GM21619 (cell line): Measurements from ENCODE around the gene PPP4R4.

ENCODE experiments used
- ATAC-seq: cut with Tn5 transposase; IDR thresholded peaks from one replicate; pipeline ENCODE4 v1.9.1; 2021; ENCODE audit not compliant: unreplicated experiment

Gene PPP4R4

DNA sequence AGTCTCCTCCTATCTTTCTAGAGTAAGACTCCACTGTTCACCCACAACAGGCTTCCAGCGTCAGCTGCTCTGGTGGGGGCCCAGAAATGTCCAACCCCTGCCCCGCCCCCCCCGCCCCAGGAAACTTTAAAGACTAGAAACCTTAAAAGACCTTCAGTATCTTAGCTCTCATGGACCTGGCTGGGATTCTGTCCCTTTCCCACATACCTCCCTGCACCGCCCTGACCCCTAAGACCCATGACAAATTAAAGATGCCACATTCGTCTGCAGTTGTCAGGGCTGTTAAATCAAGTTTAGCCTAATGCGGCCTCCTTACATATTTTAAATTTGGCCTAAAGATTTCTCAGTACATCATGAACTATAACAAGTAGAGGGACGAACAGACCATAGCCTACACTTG lies 129.0 kb downstream of the PPP4R4 start:
- no peak for ATAC-seq

GRCh38 chr14:94304243-94304642 lies 130.1 kb downstream of the PPP4R4 start:
- no peak for ATAC-seq

DNA sequence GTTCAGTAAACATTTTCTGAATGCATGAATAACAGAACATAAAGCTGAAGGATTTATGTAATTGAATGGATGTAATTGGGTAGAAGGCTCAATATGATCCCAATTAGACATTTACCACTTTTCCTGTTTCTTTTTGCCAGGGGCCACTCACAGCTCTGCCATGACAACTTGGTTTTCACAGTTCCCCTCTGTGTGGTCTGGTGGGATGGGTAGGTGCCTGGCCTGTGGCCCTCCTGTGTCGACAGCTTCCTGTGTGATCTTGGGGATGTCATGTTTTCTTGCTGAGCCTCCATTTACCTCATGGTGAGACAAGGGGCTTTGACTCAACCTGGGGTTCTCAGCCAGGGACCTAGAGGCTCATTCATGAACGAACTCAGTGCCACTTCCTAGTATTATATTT lies 131.5 kb downstream of the PPP4R4 start:
- no peak for ATAC-seq

- ATAC-seq, result no peak
Observed at GRCh38 chr14:94306047-94306978, 132.2 kb downstream of the PPP4R4 start.

DNA sequence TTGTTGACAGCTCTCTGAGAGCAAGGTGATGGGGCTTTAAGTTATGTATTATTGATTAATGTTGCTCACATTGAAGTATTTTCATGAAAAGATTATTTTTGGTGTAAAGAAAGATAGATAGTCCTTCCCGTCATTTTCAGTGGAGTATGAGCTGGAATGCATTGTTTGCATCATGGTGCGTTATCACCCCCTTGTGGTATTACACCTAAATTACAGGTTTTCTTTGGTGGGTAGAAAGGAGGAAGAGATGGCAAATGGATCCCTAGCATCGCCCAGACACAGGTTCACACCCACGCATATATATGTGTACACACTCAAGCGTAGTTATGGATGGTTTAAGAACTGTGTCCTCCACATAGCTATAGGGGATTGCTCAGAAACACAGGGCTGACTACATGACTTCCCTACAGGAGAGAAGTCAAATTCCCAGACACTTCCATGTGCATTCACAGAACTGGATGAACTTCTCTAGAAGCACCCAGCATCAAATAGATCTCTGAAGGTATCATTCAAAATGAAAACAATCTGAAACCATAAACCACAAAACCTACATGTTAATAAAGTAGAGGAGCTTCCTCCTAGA lies 133.4 kb downstream of the PPP4R4 start:
- ATAC-seq, result no peak

DNA sequence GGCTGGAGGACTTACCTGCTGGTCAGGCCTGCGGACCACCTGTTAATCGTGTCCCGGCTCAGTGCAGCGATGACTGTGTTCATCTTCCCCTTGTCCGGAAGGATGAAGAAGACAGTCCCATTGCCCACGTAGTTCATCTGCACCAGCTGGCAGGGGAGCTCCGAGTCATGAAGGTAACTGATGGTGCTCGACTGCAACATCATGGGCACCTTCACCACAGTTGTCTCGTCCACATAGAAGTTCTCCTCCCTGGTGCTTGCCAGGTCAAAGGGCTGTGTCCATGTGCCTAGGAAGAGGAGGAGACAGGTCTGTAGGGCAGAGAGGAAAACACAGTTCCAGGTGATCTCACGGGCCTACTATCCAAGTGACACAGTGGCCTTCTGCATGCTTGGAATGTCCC lies 135.6 kb downstream of the PPP4R4 start:
- ATAC-seq, result no peak

DNA sequence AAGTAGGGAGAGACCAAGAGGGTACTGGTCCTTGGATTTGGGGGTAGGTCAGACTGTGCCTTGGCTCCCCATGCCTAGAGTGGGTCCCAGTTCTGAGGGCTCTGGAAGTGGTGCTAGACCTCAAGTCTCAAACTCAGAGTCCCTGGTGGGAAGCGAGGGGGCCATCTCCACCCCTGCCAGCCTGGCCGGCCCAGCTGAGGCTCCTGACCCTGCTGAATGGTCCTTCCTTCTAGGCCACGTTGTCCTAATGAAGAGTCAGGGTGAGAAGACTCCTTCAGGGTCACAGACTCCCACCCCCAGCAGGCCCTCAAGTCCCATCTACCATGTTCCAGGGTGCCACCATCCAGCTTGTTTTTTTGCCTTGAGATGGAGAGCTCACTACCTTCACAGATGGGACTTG lies 136.1 kb downstream of the PPP4R4 start:
- ATAC-seq, result no peak

DNA sequence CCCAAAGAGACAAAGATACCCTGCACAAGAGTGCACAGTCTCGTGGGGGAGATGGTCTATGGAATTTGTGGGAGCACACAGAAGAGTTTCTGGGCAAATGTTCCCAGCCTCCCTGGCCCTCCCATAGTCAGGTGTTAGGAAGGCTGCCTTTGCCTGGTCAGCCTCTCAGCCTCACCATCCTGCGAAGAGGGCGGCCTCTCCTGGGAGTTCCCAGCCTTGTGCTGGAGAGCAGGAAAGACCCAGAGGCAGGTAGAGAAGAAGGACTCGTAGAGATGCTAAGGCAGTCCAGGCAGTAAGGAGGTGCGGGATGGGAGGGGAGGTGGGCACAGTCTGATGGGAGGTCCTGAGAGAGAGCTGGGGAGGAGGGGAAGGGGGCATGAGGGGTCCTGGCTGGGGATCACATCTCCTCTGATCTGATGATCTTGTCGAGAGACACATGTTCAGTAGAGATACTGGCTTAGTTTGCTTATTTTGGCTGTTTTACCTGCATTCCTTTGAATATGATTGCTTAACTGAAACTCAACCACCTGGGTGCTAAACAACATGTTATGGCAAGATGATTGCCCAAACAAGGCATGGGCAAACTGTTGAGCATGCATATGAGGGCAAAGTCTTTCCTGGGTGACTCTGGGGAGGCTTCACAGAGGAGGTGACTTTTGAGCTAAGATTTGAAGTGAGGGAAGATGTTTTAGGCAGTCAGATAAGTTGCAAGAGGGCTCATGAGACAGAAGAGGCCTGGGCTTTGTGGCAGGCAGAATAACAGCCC lies 138.5 kb downstream of the PPP4R4 start:
- ATAC-seq, result no peak

GRCh38 chr14:94313991-94314655 lies 140.0 kb downstream of the PPP4R4 start:
- no peak for ATAC-seq

DNA sequence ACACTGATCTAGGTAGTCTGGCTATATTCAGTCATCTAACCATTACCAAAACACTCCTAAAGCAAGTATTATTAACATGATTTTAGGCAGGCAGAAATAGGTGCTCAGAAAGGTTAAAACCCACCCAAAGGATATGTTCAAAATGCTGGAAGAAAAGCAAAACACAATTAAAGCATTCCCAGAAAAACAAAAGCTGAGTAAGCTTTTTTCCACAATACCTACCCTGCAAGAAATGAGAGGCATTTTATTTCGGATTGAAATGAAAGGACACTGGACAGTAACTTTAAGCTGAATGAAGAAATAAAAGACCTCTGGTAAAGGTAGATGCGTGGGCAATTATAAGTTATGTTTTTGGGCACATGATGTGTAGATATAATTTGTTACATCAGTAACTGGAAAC lies 140.8 kb downstream of the PPP4R4 start:
- no peak for ATAC-seq

DNA sequence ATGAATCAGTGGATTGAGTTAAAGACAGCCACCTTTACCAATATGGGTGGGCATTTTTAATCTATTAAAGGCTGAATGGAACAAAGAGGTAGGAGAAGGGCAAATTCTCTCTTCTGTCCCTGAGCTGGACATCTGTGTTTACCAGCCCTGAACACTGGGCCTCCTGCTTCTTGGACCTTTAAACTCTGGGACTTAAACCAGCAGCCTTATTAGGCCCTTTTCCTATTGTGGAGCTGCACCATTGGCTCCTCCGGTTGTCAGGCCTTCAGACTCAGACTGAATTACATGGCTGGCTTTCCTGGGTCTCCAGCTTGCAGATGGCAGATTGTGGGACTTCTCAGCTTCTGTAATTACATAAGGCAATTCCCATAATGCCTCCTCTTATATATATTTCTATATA lies 142.6 kb downstream of the PPP4R4 start:
- ATAC-seq, result no peak

DNA sequence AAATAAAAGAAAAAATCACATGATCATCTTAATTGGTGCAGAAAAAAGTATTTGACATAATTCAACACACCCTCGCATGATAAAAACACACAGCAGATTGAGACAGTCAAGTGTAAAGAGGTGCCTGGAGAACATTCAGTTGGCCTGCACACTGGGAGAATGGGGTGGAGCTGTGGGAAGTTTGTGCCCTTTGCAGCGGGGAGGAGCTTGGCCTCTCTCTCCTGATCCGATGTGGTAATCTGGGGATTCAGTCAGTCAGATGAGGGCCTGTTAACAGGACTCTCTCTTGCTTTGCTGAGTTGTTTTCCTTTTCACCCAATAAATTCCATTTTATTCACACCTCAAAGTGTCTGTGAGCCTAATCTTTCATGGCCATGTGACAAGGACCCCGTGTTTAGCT lies 143.1 kb downstream of the PPP4R4 start:
- no peak for ATAC-seq

GRCh38 chr14:94320243-94320642 lies 146.1 kb downstream of the PPP4R4 start:
- no peak for ATAC-seq

- no peak for ATAC-seq
Observed at GRCh38 chr14:94321421-94322271, 147.5 kb downstream of the PPP4R4 start.

GRCh38 chr14:94322648-94323570 lies 148.8 kb downstream of the PPP4R4 start, which contains the start of gene SERPINA6:
Gene SERPINA6 (minus strand): TSS chr14:94323336. CDS start chr14:94314648, 8,688 bp downstream.
- no peak for ATAC-seq

DNA sequence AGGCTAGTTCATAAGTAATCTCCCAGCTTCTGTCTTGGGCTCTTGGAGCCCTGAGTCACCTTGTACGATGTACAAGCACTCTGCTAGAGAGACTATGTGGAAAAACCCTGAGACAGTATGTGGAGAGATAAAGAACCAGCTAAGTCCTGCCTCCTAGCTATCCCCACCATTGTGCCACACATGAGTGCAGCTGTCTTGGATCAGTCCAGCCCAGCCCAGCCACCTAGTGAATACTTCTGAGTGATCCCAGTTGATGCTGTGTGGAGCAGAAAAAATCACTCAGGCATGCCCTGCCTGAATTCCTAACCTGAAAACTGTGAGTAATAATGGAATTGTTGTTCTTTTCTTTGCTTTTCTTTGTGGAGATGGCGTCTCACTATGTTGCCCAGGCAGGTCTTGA lies 154.1 kb downstream of the PPP4R4 start:
- ATAC-seq, result no peak
